Bronchial epithelial cell (primary cell): ENCODE measurements around the gene RNF121. TPM values are rescaled to one million over a fixed set of nuclear protein-coding genes. Genes with fewer than 3 reads are reported as not detected.
A peak's percentile ranks its signal among the peaks of the same experiment; 100 is the strongest.

Experiments used
- DNase-seq: peaks from one replicate; pipeline ENCODE4 v3.0.0-alpha.2; 2010; ENCODE audit warnings: low read depth
- FAIRE-seq: peaks from 2 replicates; lab custom pipeline; 2011; peaks lifted over from hg19 to GRCh38; lab: Jason Lieb, UNC
- H3K27me3 ChIP-seq: 2 replicates; pipeline ENCODE4 v1.5.1; 2011; ENCODE audit warnings: low read length; ENCODE audit not compliant: control insufficient read depth, insufficient read depth
- H3K36me3 ChIP-seq: 2 replicates; pipeline ENCODE4 v1.5.1; 2011; ENCODE audit warnings: low read length; ENCODE audit not compliant: control insufficient read depth, insufficient read depth
- H3K4me3 ChIP-seq: 2 replicates; pipeline ENCODE4 v1.5.1; 2011; ENCODE audit warnings: mild to moderate bottlenecking, low read depth, low read length, control low read depth
- total RNA-seq: library from RNA; depleted of rRNA; stranded (reverse); fragments of >200 nt; gene quantifications from 2 replicates; pipeline ENCODE4 v1.2.1, GENCODE V29; 2014
- TF ChIP-seq, protein P1 (sequence below): IDR thresholded peaks from 2 replicates; pipeline ENCODE4 v1.5.1; 2011; ENCODE audit warnings: mild to moderate bottlenecking, moderate library complexity, low read length, control low read depth, inconsistent platforms; ENCODE audit not compliant: insufficient read depth, severe bottlenecking

Gene RNF121
- total RNA-seq, 1 donor from 2014 or later = 32.6 TPM

- peaks cover 48% of the 10 kb centered on the region for H3K36me3 ChIP-seq
- TF ChIP-seq, protein P1, sequence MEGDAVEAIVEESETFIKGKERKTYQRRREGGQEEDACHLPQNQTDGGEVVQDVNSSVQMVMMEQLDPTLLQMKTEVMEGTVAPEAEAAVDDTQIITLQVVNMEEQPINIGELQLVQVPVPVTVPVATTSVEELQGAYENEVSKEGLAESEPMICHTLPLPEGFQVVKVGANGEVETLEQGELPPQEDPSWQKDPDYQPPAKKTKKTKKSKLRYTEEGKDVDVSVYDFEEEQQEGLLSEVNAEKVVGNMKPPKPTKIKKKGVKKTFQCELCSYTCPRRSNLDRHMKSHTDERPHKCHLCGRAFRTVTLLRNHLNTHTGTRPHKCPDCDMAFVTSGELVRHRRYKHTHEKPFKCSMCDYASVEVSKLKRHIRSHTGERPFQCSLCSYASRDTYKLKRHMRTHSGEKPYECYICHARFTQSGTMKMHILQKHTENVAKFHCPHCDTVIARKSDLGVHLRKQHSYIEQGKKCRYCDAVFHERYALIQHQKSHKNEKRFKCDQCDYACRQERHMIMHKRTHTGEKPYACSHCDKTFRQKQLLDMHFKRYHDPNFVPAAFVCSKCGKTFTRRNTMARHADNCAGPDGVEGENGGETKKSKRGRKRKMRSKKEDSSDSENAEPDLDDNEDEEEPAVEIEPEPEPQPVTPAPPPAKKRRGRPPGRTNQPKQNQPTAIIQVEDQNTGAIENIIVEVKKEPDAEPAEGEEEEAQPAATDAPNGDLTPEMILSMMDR = no peak
- H3K4me3 ChIP-seq = no peak overlapping the region
- H3K27me3 ChIP-seq = no peaks in the 10 kb centered on the region
- FAIRE-seq (no peak), DNase-seq (no peak)
Observed at GRCh38 chr11:72024069-72024754, 95.4 kb downstream of the RNF121 start.

DNA sequence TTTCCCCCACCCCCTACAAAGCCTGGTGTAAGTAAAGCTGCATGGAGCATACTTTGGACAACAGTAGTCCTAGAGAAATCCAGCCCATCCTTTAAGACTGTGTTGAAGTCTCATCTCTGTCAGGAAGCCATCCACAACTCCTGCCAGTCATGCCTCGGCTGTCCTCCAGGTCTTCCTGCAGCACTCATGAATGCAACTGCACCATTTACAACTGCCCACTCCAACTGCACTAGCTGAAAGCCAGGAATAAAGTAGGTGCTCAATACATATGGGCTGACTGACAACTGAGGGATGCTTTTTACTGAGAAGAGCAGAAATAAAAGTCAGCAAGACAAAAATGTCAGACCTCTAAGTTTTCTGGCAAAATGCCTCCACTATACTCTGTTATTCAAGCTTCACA lies 97.2 kb downstream of the RNF121 start:
- FAIRE-seq = no peak
- DNase-seq = no peak
- TF ChIP-seq, protein P1 = no peak
- peaks cover 34% of the 10 kb centered on the region for H3K36me3 ChIP-seq
- H3K27me3 ChIP-seq = no peaks in the 10 kb centered on the region
- no peak overlapping the region for H3K4me3 ChIP-seq

- TF ChIP-seq, protein P1 = no peak
- DNase-seq = no peak
- Histone ChIP-seq H3K36me3 (peaks cover 17% of the 10 kb centered on the region), H3K4me3 (no peak overlapping the region), H3K27me3 (no peaks in the 10 kb centered on the region)
- FAIRE-seq = no peak
Observed at GRCh38 chr11:72030472-72031045, 101.7 kb downstream of the RNF121 start.

DNA sequence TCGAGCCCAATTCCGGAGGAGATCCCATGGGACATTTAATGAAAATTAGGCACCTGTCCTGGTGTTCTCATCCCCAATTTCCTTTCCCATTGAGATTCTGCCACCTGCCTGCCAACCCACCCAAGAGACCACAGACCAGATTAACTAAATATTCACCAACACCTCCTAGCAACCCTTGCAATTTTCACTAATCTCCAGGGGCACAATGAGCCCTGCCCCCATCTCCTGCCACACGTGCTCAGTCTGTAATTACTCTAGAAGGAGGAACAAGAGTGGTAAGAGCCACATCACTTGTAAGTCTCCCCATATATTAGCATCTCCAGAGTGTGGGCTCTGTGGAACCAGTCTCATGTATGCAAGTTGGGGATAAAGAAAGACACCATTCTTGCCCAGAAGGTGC lies 107.8 kb downstream of the RNF121 start:
- Histone ChIP-seq H3K4me3 (no peak overlapping the region), H3K36me3 (peaks cover 5% of the 10 kb centered on the region), H3K27me3 (no peaks in the 10 kb centered on the region)
- DNase-seq (no peak), FAIRE-seq (no peak)
- TF ChIP-seq, protein P1 = no peak

DNA sequence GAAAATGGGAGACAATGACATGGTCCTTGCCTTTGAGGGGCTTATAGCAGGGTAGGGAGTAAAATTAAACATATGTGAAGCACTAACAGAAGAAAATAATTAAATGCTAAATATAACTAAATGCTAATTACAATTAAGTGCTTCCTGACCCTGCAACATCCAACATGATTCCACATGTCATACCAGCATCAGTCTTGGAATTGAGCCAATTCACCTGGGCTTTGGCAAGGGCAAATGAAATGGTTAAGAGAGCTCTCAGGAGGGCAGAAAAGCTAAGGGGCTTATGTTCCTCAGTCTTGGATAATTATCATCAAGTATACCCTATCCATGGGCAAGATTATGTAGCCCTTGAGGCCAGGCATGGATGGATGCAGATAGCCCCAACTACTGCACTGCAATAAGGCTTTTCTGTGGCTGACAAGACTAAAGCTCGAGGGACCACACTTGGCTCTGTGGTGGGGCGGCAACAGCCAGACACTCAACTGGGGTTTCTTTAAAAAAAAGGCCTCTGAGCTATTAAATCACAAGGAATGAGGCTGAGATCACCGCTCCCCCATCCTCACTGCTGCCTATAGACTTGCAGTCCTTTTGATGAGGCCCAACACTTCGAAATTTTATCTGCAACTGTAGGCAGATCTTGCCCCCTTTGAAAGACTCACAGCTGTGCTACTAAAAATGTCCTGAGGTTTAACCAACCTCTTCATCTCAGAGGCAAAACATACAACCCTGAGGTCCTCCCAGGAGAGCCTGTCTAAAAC lies 108.9 kb downstream of the RNF121 start:
- TF ChIP-seq, protein P1 = no peak
- DNase-seq (peak; percentile 55), FAIRE-seq (no peak)
- peaks cover 5% of the 10 kb centered on the region for H3K36me3 ChIP-seq
- H3K4me3 ChIP-seq = no peak overlapping the region
- H3K27me3 ChIP-seq = no peaks in the 10 kb centered on the region
